Activated CD4-positive, alpha-beta T cell treated with anti-CD3 and anti-CD28 coated beads for 36 hours (primary cell): Measurements from ENCODE around the gene CNTN5. TPM values are rescaled to one million over a fixed set of nuclear protein-coding genes. Genes with fewer than 3 reads are reported as not detected.

Experiments
- ATAC-seq: fragments of 200-7000 bp; cut with Tn5 transposase; one replicate; pipeline ENCODE4 v1.10.0; 2021; ENCODE audit warnings: mild to moderate bottlenecking, moderate library complexity
- CTCF ChIA-PET: fragments of 350-600 bp; sonication (Branson Sonifier 250); formaldehyde crosslinking; loops from one replicate; lab custom pipeline; 2021; ENCODE audit warnings: antibody characterized with exemption; lab: Charles Lee
- POLR2A ChIA-PET: fragments of 350-600 bp; sonication (Branson Sonifier 250); formaldehyde crosslinking; loops from one replicate; lab custom pipeline; 2021; ENCODE audit warnings: antibody characterized with exemption, inconsistent platforms; lab: Charles Lee
- DNase-seq: peaks from one replicate; pipeline ENCODE4 v3.0.0-alpha.2; 2020
- H3K27ac Mint-ChIP-seq: one replicate; pipeline ENCODE4 v1.8.0; 2021; ENCODE audit warnings: mixed read lengths
- H3K27me3 Mint-ChIP-seq: one replicate; pipeline ENCODE4 v1.8.0; 2021; ENCODE audit warnings: mixed read lengths
- H3K36me3 Mint-ChIP-seq: one replicate; pipeline ENCODE4 v1.8.0; 2021; ENCODE audit warnings: low read depth, mixed read lengths
- H3K4me1 Mint-ChIP-seq: one replicate; pipeline ENCODE4 v1.8.0; 2021; ENCODE audit warnings: mixed read lengths
- H3K4me3 Mint-ChIP-seq: one replicate; pipeline ENCODE4 v1.8.0; 2021; ENCODE audit warnings: mild to moderate bottlenecking, moderate library complexity, mixed read lengths
- H3K9me3 Mint-ChIP-seq: one replicate; pipeline ENCODE4 v1.8.0; 2021; ENCODE audit warnings: low read depth, mixed read lengths
- intact Hi-C, 2 experiments: fragments of 100-400 bp; cut with DNase I in 1 of 2; cut with micrococcal nuclease in 1 of 2; formaldehyde crosslinking; loops; one replicate each; pipeline versions ENCODE4 v1.14.2 to v1.15.1; 2022 to 2024; cut with DNase I, micrococcal nuclease
- total RNA-seq, 2 experiments: library from RNA; stranded (reverse); gene quantifications; one replicate each; pipeline ENCODE4 v1.2.3, GENCODE V29; 2021

CNTN5 gene
- total RNA-seq, 2 experiments from 2014 or later, result not detected

DNA sequence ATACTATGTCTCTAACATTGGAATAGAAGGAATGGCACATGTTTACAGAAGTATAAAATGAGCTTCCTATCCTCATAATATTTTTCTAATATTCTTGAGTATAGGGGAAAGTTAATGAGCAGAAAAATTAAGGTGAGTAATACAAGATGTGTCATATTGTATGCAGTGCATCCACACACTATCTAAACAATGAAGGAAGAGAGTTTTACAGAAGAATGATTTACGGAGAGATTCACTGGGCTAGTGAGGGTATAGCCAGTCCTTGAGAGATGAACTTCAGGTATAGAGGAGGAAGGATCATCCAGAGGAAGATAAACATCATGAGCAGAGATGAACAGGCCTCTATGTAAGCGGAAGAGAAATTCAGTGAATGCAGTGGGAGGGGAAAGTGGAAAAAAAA lies 569.0 kb downstream of the CNTN5 start:
- Mint-ChIP-seq H3K4me3 (no peak overlapping the region), H3K27ac (no peak overlapping the region), H3K9me3 (peaks cover 6% of the 10 kb centered on the region), H3K36me3 (no peaks in the 10 kb centered on the region), H3K4me1 (no peaks in the 10 kb centered on the region), H3K27me3 (no peaks in the 10 kb centered on the region)
- ATAC-seq (no peak), DNase-seq (no peak)
- intact Hi-C loops, result no loop called here
- ChIA-PET POLR2A (no interaction called here), CTCF (interaction anchor here (0.6 kb wide), 1 partner anchor 20 kb away, joined by 5 read pairs; no protein-coding TSS in a partner anchor)

DNA sequence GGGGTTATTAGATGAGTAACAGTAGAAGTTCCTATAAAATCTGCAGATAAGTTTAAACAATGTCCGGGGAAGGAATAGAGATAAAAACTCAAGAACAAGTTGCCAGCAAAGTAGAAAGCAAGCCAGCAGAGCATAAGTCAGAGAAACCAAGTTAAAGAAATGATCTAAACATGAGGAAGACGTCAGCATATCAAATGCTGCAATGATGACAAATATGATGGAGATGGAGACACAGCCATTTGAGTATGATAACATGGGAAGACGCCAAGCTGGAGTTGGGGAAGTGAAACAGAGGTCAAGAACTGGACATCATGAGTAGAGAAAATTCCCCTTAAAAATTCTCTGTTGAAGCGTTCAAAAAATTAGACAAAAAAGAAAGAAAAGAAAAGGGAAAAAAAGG lies 571.5 kb downstream of the CNTN5 start:
- no peak overlapping the region for H3K4me3 Mint-ChIP-seq
- CTCF ChIA-PET, result no interaction called here

GRCh38 chr11:99593197-99593596 lies 572.4 kb downstream of the CNTN5 start:
- CTCF ChIA-PET, result no interaction called here

More for the DNA sequence above, 571.5 kb downstream of the CNTN5 start:
- Mint-ChIP-seq H3K9me3 (peaks cover 8% of the 10 kb centered on the region), H3K36me3 (no peaks in the 10 kb centered on the region), H3K27ac (no peak overlapping the region), H3K27me3 (no peaks in the 10 kb centered on the region), H3K4me1 (no peaks in the 10 kb centered on the region)
- POLR2A ChIA-PET, result no interaction called here
- DNase-seq (no peak), ATAC-seq (no peak)
- intact Hi-C loops, result no loop called here

GRCh38 chr11:99601179-99601578 lies 580.4 kb downstream of the CNTN5 start:
- CTCF ChIA-PET, result no interaction called here
- DNase-seq, result no peak

More at GRCh38 chr11:99593197-99593596, 572.4 kb downstream of the CNTN5 start:
- no peak overlapping the region for H3K27ac Mint-ChIP-seq
- intact Hi-C loops, result no loop called here
- DNase-seq, result no peak
- H3K36me3 Mint-ChIP-seq, result no peaks in the 10 kb centered on the region
- POLR2A ChIA-PET, result no interaction called here
- peaks cover 8% of the 10 kb centered on the region for H3K9me3 Mint-ChIP-seq
- H3K27me3 Mint-ChIP-seq, result no peaks in the 10 kb centered on the region
- no peak for ATAC-seq
- no peak overlapping the region for H3K4me3 Mint-ChIP-seq
- no peaks in the 10 kb centered on the region for H3K4me1 Mint-ChIP-seq

GRCh38 chr11:99614352-99614751 lies 593.6 kb downstream of the CNTN5 start:
- ATAC-seq (no peak), DNase-seq (no peak)
- ChIA-PET CTCF (no interaction called here), POLR2A (no interaction called here)
- Mint-ChIP-seq H3K4me1 (no peaks in the 10 kb centered on the region), H3K27me3 (no peaks in the 10 kb centered on the region), H3K9me3 (peaks cover 12% of the 10 kb centered on the region), H3K36me3 (no peaks in the 10 kb centered on the region), H3K27ac (no peak overlapping the region), H3K4me3 (no peak overlapping the region)
- intact Hi-C loops, result no loop called here

More at GRCh38 chr11:99601179-99601578, 580.4 kb downstream of the CNTN5 start:
- no peak for ATAC-seq
- intact Hi-C loops, result no loop called here
- Mint-ChIP-seq H3K4me1 (no peaks in the 10 kb centered on the region), H3K27me3 (no peaks in the 10 kb centered on the region), H3K9me3 (peaks cover 3% of the 10 kb centered on the region), H3K27ac (no peak overlapping the region), H3K36me3 (no peaks in the 10 kb centered on the region), H3K4me3 (no peak overlapping the region)
- POLR2A ChIA-PET, result no interaction called here

- intact Hi-C loops, result no loop called here
- H3K27me3 Mint-ChIP-seq, result no peaks in the 10 kb centered on the region
Observed at GRCh38 chr11:99630629-99631028, 609.9 kb downstream of the CNTN5 start.

GRCh38 chr11:99631618-99632017 lies 610.9 kb downstream of the CNTN5 start:
- intact Hi-C loops, result no loop called here
- H3K4me3 Mint-ChIP-seq, result no peak overlapping the region
- peaks cover 3% of the 10 kb centered on the region for H3K9me3 Mint-ChIP-seq
- no peaks in the 10 kb centered on the region for H3K27me3 Mint-ChIP-seq
- no peaks in the 10 kb centered on the region for H3K36me3 Mint-ChIP-seq
- ChIA-PET CTCF (no interaction called here), POLR2A (no interaction called here)
- no peak for ATAC-seq
- H3K4me1 Mint-ChIP-seq, result no peaks in the 10 kb centered on the region
- no peak overlapping the region for H3K27ac Mint-ChIP-seq
- DNase-seq, result no peak

More at GRCh38 chr11:99630629-99631028, 609.9 kb downstream of the CNTN5 start:
- POLR2A ChIA-PET, result no interaction called here
- Mint-ChIP-seq H3K4me3 (no peak overlapping the region), H3K4me1 (no peaks in the 10 kb centered on the region), H3K36me3 (no peaks in the 10 kb centered on the region), H3K27ac (no peak overlapping the region), H3K9me3 (peaks cover 3% of the 10 kb centered on the region)
- DNase-seq (no peak), ATAC-seq (no peak)
- CTCF ChIA-PET, result no interaction called here

GRCh38 chr11:99632969-99633368 lies 612.2 kb downstream of the CNTN5 start:
- POLR2A ChIA-PET, result no interaction called here
- H3K4me3 Mint-ChIP-seq, result no peak overlapping the region
- H3K4me1 Mint-ChIP-seq, result no peaks in the 10 kb centered on the region
- intact Hi-C loops, result no loop called here
- no peak for DNase-seq
- H3K27me3 Mint-ChIP-seq, result no peaks in the 10 kb centered on the region
- ATAC-seq, result no peak
- CTCF ChIA-PET, result no interaction called here
- H3K36me3 Mint-ChIP-seq, result no peaks in the 10 kb centered on the region
- peaks cover 6% of the 10 kb centered on the region for H3K9me3 Mint-ChIP-seq
- no peak overlapping the region for H3K27ac Mint-ChIP-seq

- no peak for ATAC-seq
Observed at GRCh38 chr11:99634581-99634980, 613.8 kb downstream of the CNTN5 start.

GRCh38 chr11:99638073-99638553 lies 617.4 kb downstream of the CNTN5 start:
- CTCF ChIA-PET, result no interaction called here
- Mint-ChIP-seq H3K9me3 (peaks cover 8% of the 10 kb centered on the region), H3K27ac (no peak overlapping the region), H3K36me3 (no peaks in the 10 kb centered on the region), H3K4me3 (no peak overlapping the region), H3K27me3 (no peaks in the 10 kb centered on the region), H3K4me1 (no peaks in the 10 kb centered on the region)
- ATAC-seq (no peak), DNase-seq (no peak)
- intact Hi-C loops, result no loop called here
- POLR2A ChIA-PET, result no interaction called here

More at GRCh38 chr11:99634581-99634980, 613.8 kb downstream of the CNTN5 start:
- no peak for DNase-seq
- intact Hi-C loops, result no loop called here
- ChIA-PET CTCF (no interaction called here), POLR2A (no interaction called here)
- peaks cover 6% of the 10 kb centered on the region for H3K9me3 Mint-ChIP-seq
- H3K27me3 Mint-ChIP-seq, result no peaks in the 10 kb centered on the region
- H3K4me1 Mint-ChIP-seq, result no peaks in the 10 kb centered on the region
- H3K27ac Mint-ChIP-seq, result no peak overlapping the region
- H3K4me3 Mint-ChIP-seq, result no peak overlapping the region
- H3K36me3 Mint-ChIP-seq, result no peaks in the 10 kb centered on the region

DNA sequence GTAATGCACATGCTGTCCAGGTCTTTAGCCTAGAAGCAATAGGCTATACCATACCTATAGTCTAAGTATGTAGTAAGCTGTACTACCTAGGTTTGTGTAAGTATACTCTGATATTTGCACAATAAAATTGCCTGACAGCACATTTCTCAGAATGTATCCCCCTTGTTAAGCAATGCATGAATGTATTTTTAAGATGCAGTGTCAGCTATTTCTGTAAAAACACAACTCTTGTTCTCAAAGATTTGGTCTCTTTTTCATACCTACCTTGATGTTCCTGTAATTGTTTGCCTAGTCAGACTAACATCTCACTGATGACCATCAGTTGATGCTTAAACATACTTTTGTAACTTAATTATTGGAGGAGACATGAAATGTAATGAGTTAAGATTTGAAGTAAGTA lies 619.9 kb downstream of the CNTN5 start:
- ChIA-PET CTCF (no interaction called here), POLR2A (no interaction called here)
- no peak for DNase-seq
- no peak for ATAC-seq
- Mint-ChIP-seq H3K27ac (no peak overlapping the region), H3K4me3 (no peak overlapping the region), H3K27me3 (no peaks in the 10 kb centered on the region), H3K9me3 (peaks cover 6% of the 10 kb centered on the region), H3K4me1 (no peaks in the 10 kb centered on the region), H3K36me3 (no peaks in the 10 kb centered on the region)
- intact Hi-C loops, result no loop called here

- no peaks in the 10 kb centered on the region for H3K27me3 Mint-ChIP-seq
- DNase-seq (no peak), ATAC-seq (no peak)
- H3K9me3 Mint-ChIP-seq, result peaks cover 11% of the 10 kb centered on the region
- CTCF ChIA-PET, result no interaction called here
- H3K36me3 Mint-ChIP-seq, result no peaks in the 10 kb centered on the region
- no peak overlapping the region for H3K4me3 Mint-ChIP-seq
- POLR2A ChIA-PET, result no interaction called here
- no peak overlapping the region for H3K27ac Mint-ChIP-seq
- H3K4me1 Mint-ChIP-seq, result no peaks in the 10 kb centered on the region
- intact Hi-C loops, result no loop called here
Observed at GRCh38 chr11:99645934-99646333, 625.2 kb downstream of the CNTN5 start.
